H1 (cell line): ENCODE data around the gene BFSP2. TPM values are rescaled to one million over a fixed set of nuclear protein-coding genes. Genes with fewer than 3 reads are reported as not detected.

ENCODE experiments used
- CTCF ChIA-PET: fragments of 300-600 bp; sonication (Branson Sonifier 250); formaldehyde crosslinking; loops from one replicate; lab custom pipeline; 2021; ENCODE audit not compliant: partially characterized antibody; lab: Charles Lee
- POLR2A ChIA-PET: fragments of 300-600 bp; sonication (Branson Sonifier 250); formaldehyde crosslinking; loops from one replicate; lab custom pipeline; 2021; ENCODE audit warnings: inconsistent platforms; ENCODE audit not compliant: partially characterized antibody; lab: Charles Lee
- DNase-seq, 2 experiments: peaks; one replicate each; pipeline versions ENCODE4 v3.0.0 to v3.0.0-alpha.2; 2010 to 2022; ENCODE audit warnings: low spot score in 2 of 2, low read depth in 1 of 2, mixed read lengths in 1 of 2
- FAIRE-seq: peaks from 2 replicates; lab custom pipeline; 2011; peaks lifted over from hg19 to GRCh38; lab: Jason Lieb, UNC
- H2AFZ ChIP-seq: 2 replicates; pipeline ENCODE4 v1.8.1; 2012; ENCODE audit warnings: low read length, inconsistent platforms
- H2AK5ac ChIP-seq: 2 replicates; pipeline ENCODE4 v1.6.1; 2013; ENCODE audit warnings: low read depth, low read length
- H2BK120ac ChIP-seq: replicated peaks from 2 replicates; pipeline ENCODE3; 2013; ENCODE audit warnings: low read depth, low read length, inconsistent platforms
- H2BK12ac ChIP-seq: 2 replicates; pipeline ENCODE4 v1.6.1; 2013; ENCODE audit warnings: low read depth, low read length
- H2BK15ac ChIP-seq: 2 replicates; pipeline ENCODE4 v1.6.1; 2013; ENCODE audit warnings: low read length
- H2BK20ac ChIP-seq: 2 replicates; pipeline ENCODE4 v1.6.1; 2013; ENCODE audit warnings: low read length
- H2BK5ac ChIP-seq: 2 replicates; pipeline ENCODE4 v1.6.1; 2013; ENCODE audit warnings: low read depth, low read length
- H3K14ac ChIP-seq: 2 replicates; pipeline ENCODE4 v1.6.1; 2013; ENCODE audit warnings: inconsistent platforms; ENCODE audit not compliant: insufficient read length
- H3K18ac ChIP-seq: 2 replicates; pipeline ENCODE4 v1.6.1; 2013; ENCODE audit warnings: low read length; ENCODE audit errors: extremely low read depth
- H3K23ac ChIP-seq: 2 replicates; pipeline ENCODE4 v1.6.1; 2013; ENCODE audit warnings: inconsistent platforms; ENCODE audit not compliant: insufficient read length
- H3K23me2 ChIP-seq: 2 replicates; pipeline ENCODE4 v1.6.1; 2013; ENCODE audit warnings: low read depth, low read length
- H3K27ac ChIP-seq: 2 replicates; pipeline ENCODE4 v1.6.1; 2011; ENCODE audit warnings: low read depth, low read length, inconsistent platforms
- H3K27me3 ChIP-seq, 4 experiments: replicated peaks in 1 of 4; 1 replicate in 1 of 4; 2 replicates in 3 of 4; pipeline versions ENCODE4 v1.6.1 to v1.8.1; 2011 to 2013; ENCODE audit warnings: low read length in 3 of 4, mild to moderate bottlenecking in 3 of 4, inconsistent platforms in 2 of 4, mixed read lengths in 2 of 4, moderate library complexity in 1 of 4; ENCODE audit not compliant: control insufficient read depth in 3 of 4, insufficient read depth in 3 of 4; ENCODE audit errors: extremely low read depth in 1 of 4
- H3K36me3 ChIP-seq, 4 experiments: 2 replicates each; pipeline versions ENCODE4 v1.6.1 to v1.8.1; 2011 to 2013; ENCODE audit warnings: mild to moderate bottlenecking in 4 of 4, low read length in 3 of 4, moderate library complexity in 2 of 4, control low read depth in 1 of 4, inconsistent platforms in 1 of 4; ENCODE audit not compliant: insufficient read depth in 4 of 4, control insufficient read depth in 2 of 4
- H3K4ac ChIP-seq: replicated peaks from 2 replicates; pipeline ENCODE3; 2013; ENCODE audit warnings: low read length, low read depth, mixed read lengths, inconsistent platforms; ENCODE audit not compliant: insufficient read length
- H3K4me1 ChIP-seq, 4 experiments: replicated peaks in 1 of 4; 1 replicate in 1 of 4; 2 replicates in 3 of 4; pipeline versions ENCODE4 v1.6.1 to v1.8.1; 2011 to 2013; ENCODE audit warnings: low read length in 3 of 4, inconsistent platforms in 2 of 4, mixed read lengths in 1 of 4; ENCODE audit not compliant: insufficient read depth in 4 of 4, control insufficient read depth in 3 of 4
- H3K4me2 ChIP-seq, 2 experiments: 2 replicates each; pipeline versions ENCODE4 v1.6.1 to v1.8.1; 2011 to 2013; ENCODE audit warnings: low read depth in 2 of 2, low read length in 2 of 2, control low read depth in 1 of 2, inconsistent platforms in 1 of 2, mild to moderate bottlenecking in 1 of 2; ENCODE audit not compliant: insufficient read depth in 1 of 2
- H3K4me3 ChIP-seq, 4 experiments: fragments of 200-600, 300-600 bp in 1 of 4; sonication (generic), shearing (Covaris generic), sonication (Bioruptor Twin) in 1 of 4; 2 replicates each; pipeline versions ENCODE4 v1.5.1 to v1.8.1; 2011 to 2016; ENCODE audit warnings: low read length in 4 of 4, low read depth in 3 of 4, control low read depth in 2 of 4, inconsistent platforms in 2 of 4, mild to moderate bottlenecking in 2 of 4, mixed read lengths in 1 of 4, moderate library complexity in 1 of 4; ENCODE audit not compliant: insufficient read depth in 2 of 4; ENCODE audit errors: extremely low read depth in 1 of 4
- H3K56ac ChIP-seq: replicated peaks from 2 replicates; pipeline ENCODE3; 2013; ENCODE audit warnings: low read depth, mild to moderate bottlenecking, mixed read lengths, low read length, inconsistent platforms; ENCODE audit not compliant: insufficient read length
- H3K79me1 ChIP-seq: 2 replicates; pipeline ENCODE4 v1.6.1; 2013; ENCODE audit warnings: low read depth, low read length, control low read depth
- H3K79me2 ChIP-seq, 2 experiments: 2 replicates each; pipeline versions ENCODE4 v1.6.1 to v1.8.1; 2012 to 2013; ENCODE audit warnings: low read length in 2 of 2, mild to moderate bottlenecking in 2 of 2, inconsistent platforms in 1 of 2; ENCODE audit not compliant: insufficient read depth in 2 of 2, control insufficient read depth in 1 of 2
- H3K9ac ChIP-seq, 4 experiments: replicated peaks in 1 of 4; 1 replicate in 1 of 4; 2 replicates in 3 of 4; pipeline versions ENCODE4 v1.6.1 to v1.8.1; 2011 to 2013; ENCODE audit warnings: low read depth in 3 of 4, low read length in 3 of 4, control low read depth in 2 of 4, mild to moderate bottlenecking in 2 of 4, moderate library complexity in 2 of 4, inconsistent platforms in 1 of 4; ENCODE audit errors: extremely low read depth in 1 of 4
- H3K9me3 ChIP-seq, 2 experiments: 2 replicates each; pipeline versions ENCODE4 v1.6.1 to v1.8.1; 2012 to 2013; ENCODE audit warnings: mild to moderate bottlenecking in 2 of 2, moderate library complexity in 2 of 2, control low read depth in 1 of 2, inconsistent platforms in 1 of 2, low read depth in 1 of 2, low read length in 1 of 2, mixed read lengths in 1 of 2; ENCODE audit not compliant: insufficient read depth in 2 of 2
- H4K20me1 ChIP-seq, 2 experiments: replicated peaks in 1 of 2; 2 replicates each; pipeline versions ENCODE3 to v1.8.1; 2011 to 2013; ENCODE audit warnings: inconsistent platforms in 2 of 2, low read length in 2 of 2, mild to moderate bottlenecking in 1 of 2; ENCODE audit not compliant: insufficient read depth in 2 of 2, control insufficient read depth in 1 of 2
- H4K5ac ChIP-seq: 2 replicates; pipeline ENCODE4 v1.6.1; 2013; ENCODE audit warnings: low read length, low read depth, mixed read lengths, inconsistent platforms; ENCODE audit not compliant: insufficient read length
- H4K8ac ChIP-seq: 2 replicates; pipeline ENCODE4 v1.8.0; 2013; ENCODE audit warnings: mild to moderate bottlenecking, moderate library complexity, low read length, inconsistent platforms; ENCODE audit not compliant: insufficient read depth; ENCODE audit errors: extremely low read depth
- H4K91ac ChIP-seq: replicated peaks from 2 replicates; pipeline ENCODE3; 2013; ENCODE audit warnings: low read length, mixed read lengths, inconsistent platforms; ENCODE audit not compliant: insufficient read length
- SIN3A ChIP-seq, 2 experiments: IDR thresholded peaks in 1 of 2; conservative IDR thresholded peaks in 1 of 2; 2 replicates each; pipeline ENCODE4 v1.6.1; 2011 to 2012; ENCODE audit warnings: low read length in 2 of 2, improper control_type of control experiment in 1 of 2, low read depth in 1 of 2, mild to moderate bottlenecking in 1 of 2
- TEAD4 ChIP-seq: IDR thresholded peaks from 2 replicates; pipeline ENCODE4 v1.6.1; 2012; ENCODE audit warnings: low read depth, low read length, inconsistent platforms, mixed read lengths
- WGBS, 2 experiments: shearing (Covaris generic) in 1 of 2; methylation state at CpG; one replicate each; pipeline versions ENCODE4 v1.1.6 to v1.1.7; 2013 to 2015; ENCODE audit warnings: low lambda C conversion rate in 2 of 2, mixed read lengths in 2 of 2, inconsistent platforms in 1 of 2, low coverage in 1 of 2, missing lambda C conversion rate in 1 of 2; ENCODE audit not compliant: insufficient replicate concordance in 2 of 2, insufficient coverage in 1 of 2, insufficient read length in 1 of 2; ENCODE audit errors: extremely low coverage in 1 of 2, missing lambda C conversion rate in 1 of 2; 5-methylcytosine and 5-hydroxymethylcytosine counted together
- polyA plus RNA-seq, 7 experiments: library from polyadenylated mRNA; depleted of rRNA in 3 of 7; stranded (reverse) in 5 of 7; unstranded in 2 of 7; fragments of >200 nt in 5 of 7; fragments of 200-250 nt in 2 of 7; gene quantifications; 1 replicate in 5 of 7; 2 replicates in 1 of 7; 4 replicates in 1 of 7; pipeline versions ENCODE4 v1.2.1 to v1.2.3, GENCODE V29; 2011 to 2013; ENCODE audit warnings: missing spikeins in 2 of 7, mixed read lengths in 2 of 7
- total RNA-seq: library from RNA; stranded (reverse); fragmentation: NEBNext Ultra II Directional; extraction: Animal tissue kit (Norgen Biotek cat#: 25700); gene quantifications from 2 replicates; pipeline ENCODE4 v1.2.1, GENCODE V29; 2021

BFSP2 gene
- total and polyA plus RNA-seq, 2 of the 8 experiments (the other 6 are each of a cell fraction or from before 2014, with no cell fraction given): not detected

- no peak overlapping the region for H3K27ac ChIP-seq
- H2BK15ac ChIP-seq: no peak overlapping the region
- no peaks in the 10 kb centered on the region for H3K36me3 ChIP-seq
- no peak overlapping the region for H2BK20ac ChIP-seq
- ChIA-PET POLR2A (interaction anchor here (0.6 kb wide), 1 partner anchor 9 kb away, joined by 3 read pairs; no protein-coding TSS in a partner anchor), CTCF (interaction anchor here (0.5 to 15.8 kb wide), 30 partner anchors 9 to 949 kb away, joined by 3 to 189 read pairs (median 4); no protein-coding TSS in a partner anchor)
- H3K79me1 ChIP-seq: no peaks in the 10 kb centered on the region
- H2AFZ ChIP-seq: no peak overlapping the region
- no peak overlapping the region for H3K14ac ChIP-seq
- H3K4me2 ChIP-seq: no peak overlapping the region
- H3K23me2 ChIP-seq: no peaks in the 10 kb centered on the region
- H3K4me3 ChIP-seq: no peak overlapping the region
- H3K79me2 ChIP-seq: no peaks in the 10 kb centered on the region
- FAIRE-seq (no peak), DNase-seq (no peak)
- no peak overlapping the region for H4K91ac ChIP-seq
- no peaks in the 10 kb centered on the region; a peak in 1 of 7 replicates for H3K4me1 ChIP-seq
- H2BK5ac ChIP-seq: no peak overlapping the region
- no peak overlapping the region for H3K23ac ChIP-seq
- H4K5ac ChIP-seq: no peak overlapping the region
- H3K9me3 ChIP-seq: no peaks in the 10 kb centered on the region
- H3K27me3 ChIP-seq: no peaks in the 10 kb centered on the region
- H3K56ac ChIP-seq: no peak overlapping the region
- no peak overlapping the region for H2BK120ac ChIP-seq
- peaks cover 0 to 1% of the 10 kb centered on the region in 2 experiments for H4K20me1 ChIP-seq
- no peak overlapping the region for H3K9ac ChIP-seq
- no peak overlapping the region for H2BK12ac ChIP-seq
- TF ChIP-seq SIN3A (conservative IDR thresholded peaks at IDR 0.05 in 1 of 2, IDR thresholded peaks at IDR 0.05 in 1 of 2; ENCODE audit: low read depth in 1 of 2, low read length in 2 of 2) (no peak), TEAD4 (no peak)
- H3K18ac ChIP-seq: no peak overlapping the region
- no peak overlapping the region for H2AK5ac ChIP-seq
- WGBS, 2 experiments: 92% methylated on average over 5 of the region's 5 CpGs; no CpG with 5 or more reads in 1 of the 2 experiments
- no peak overlapping the region for H3K4ac ChIP-seq
- no peak overlapping the region for H4K8ac ChIP-seq
Observed at GRCh38 chr3:133383741-133384140, 16.1 kb upstream of the BFSP2 start.
